ENCODE data around the gene AVPR1A.

The AVPR1A gene
- long read RNA-seq, result 0 reads

- DNase-seq (ENCODE audit: low read depth in 1 of 2, low spot score in 1 of 2), result no peak
These were observed at the start of gene AVPR1A for GRCh38 chr12:63150713-63151622. Gene AVPR1A (minus strand): TSS chr12:63151201. CDS start chr12:63150836, 365 bp downstream.

GRCh38 chr12:63196168-63196567, 45.2 kb upstream of the AVPR1A start:
- no peak for DNase-seq (ENCODE audit: low read depth in 1 of 2, low spot score in 1 of 2)
- H3K4me3 ChIP-seq (replicated peaks; ENCODE audit: insufficient read depth, low read length), result no peak overlapping the region
- no peaks in the 10 kb centered on the region for H3K27me3 ChIP-seq (ENCODE audit: insufficient read depth, poor library complexity, severe bottlenecking)
- no peak overlapping the region for H3K27ac ChIP-seq (replicated peaks)
- TF ChIP-seq REST (IDR thresholded peaks at IDR 0.05; ENCODE audit: insufficient replicate concordance, low read depth) (no peak), CTCF (IDR thresholded peaks at IDR 0.05; ENCODE audit: insufficient read depth, low read length) (no peak), SPI1 (IDR thresholded peaks at IDR 0.05; ENCODE audit: borderline replicate concordance, low read depth) (no peak), GABPA (IDR thresholded peaks at IDR 0.05; ENCODE audit: low read depth) (no peak), POLR2AphosphoS5 (IDR thresholded peaks at IDR 0.05; ENCODE audit: low read depth) (no peak)

More at GRCh38 chr12:63150713-63151622, at the start of gene AVPR1A:
- Histone ChIP-seq H3K27me3 (ENCODE audit: insufficient read depth, poor library complexity, severe bottlenecking) (peaks cover 48% of the 10 kb centered on the region), H3K27ac (replicated peaks) (no peak within 1 kb of the TSS), H3K4me3 (replicated peaks; ENCODE audit: insufficient read depth, low read length) (no peak within 1 kb of the TSS)
- TF ChIP-seq SPI1 (IDR thresholded peaks at IDR 0.05; ENCODE audit: borderline replicate concordance, low read depth), result no peak
- no peak for TF ChIP-seq GABPA (IDR thresholded peaks at IDR 0.05; ENCODE audit: low read depth)
- TF ChIP-seq POLR2AphosphoS5 (IDR thresholded peaks at IDR 0.05; ENCODE audit: low read depth), result no peak
- TF ChIP-seq CTCF (IDR thresholded peaks at IDR 0.05; ENCODE audit: insufficient read depth, low read length), result no peak
- no peak for TF ChIP-seq REST (IDR thresholded peaks at IDR 0.05; ENCODE audit: insufficient replicate concordance, low read depth)

GRCh38 chr12:63179224-63179623, 28.2 kb upstream of the AVPR1A start:
- Histone ChIP-seq H3K27ac (replicated peaks) (no peak overlapping the region), H3K4me3 (replicated peaks; ENCODE audit: insufficient read depth, low read length) (no peak overlapping the region), H3K27me3 (ENCODE audit: insufficient read depth, poor library complexity, severe bottlenecking) (no peaks in the 10 kb centered on the region)
- TF ChIP-seq SPI1 (IDR thresholded peaks at IDR 0.05; ENCODE audit: borderline replicate concordance, low read depth) (no peak), GABPA (IDR thresholded peaks at IDR 0.05; ENCODE audit: low read depth) (no peak), REST (IDR thresholded peaks at IDR 0.05; ENCODE audit: insufficient replicate concordance, low read depth) (no peak), POLR2AphosphoS5 (IDR thresholded peaks at IDR 0.05; ENCODE audit: low read depth) (no peak), CTCF (IDR thresholded peaks at IDR 0.05; ENCODE audit: insufficient read depth, low read length) (no peak)
- no peak for DNase-seq (ENCODE audit: low read depth in 1 of 2, low spot score in 1 of 2)
